Ovary (tissue), 3 donors: ENCODE measurements around the gene HEATR3.

ENCODE experiments used
- POLR2A ChIP-seq: fragments of 450-650 bp; IDR thresholded peaks from one replicate; pipeline ENCODE4 v1.6.1; 2017; ENCODE audit warnings: antibody characterized with exemption, mild to moderate bottlenecking, moderate library complexity
- TF ChIP-seq, protein P1 (sequence below), 3 donors: fragments of 450-650 bp in 2 of 3; fragments of 200-600 bp in 1 of 3; IDR thresholded peaks; one replicate each; pipeline versions ENCODE4 v1.5.1 to v1.8.0; 2016 to 2022; ENCODE audit warnings: antibody characterized with exemption in 3 of 3, mild to moderate bottlenecking in 1 of 3
- donor health status: DM: no; HTN: no; CAD: no.

DNA sequence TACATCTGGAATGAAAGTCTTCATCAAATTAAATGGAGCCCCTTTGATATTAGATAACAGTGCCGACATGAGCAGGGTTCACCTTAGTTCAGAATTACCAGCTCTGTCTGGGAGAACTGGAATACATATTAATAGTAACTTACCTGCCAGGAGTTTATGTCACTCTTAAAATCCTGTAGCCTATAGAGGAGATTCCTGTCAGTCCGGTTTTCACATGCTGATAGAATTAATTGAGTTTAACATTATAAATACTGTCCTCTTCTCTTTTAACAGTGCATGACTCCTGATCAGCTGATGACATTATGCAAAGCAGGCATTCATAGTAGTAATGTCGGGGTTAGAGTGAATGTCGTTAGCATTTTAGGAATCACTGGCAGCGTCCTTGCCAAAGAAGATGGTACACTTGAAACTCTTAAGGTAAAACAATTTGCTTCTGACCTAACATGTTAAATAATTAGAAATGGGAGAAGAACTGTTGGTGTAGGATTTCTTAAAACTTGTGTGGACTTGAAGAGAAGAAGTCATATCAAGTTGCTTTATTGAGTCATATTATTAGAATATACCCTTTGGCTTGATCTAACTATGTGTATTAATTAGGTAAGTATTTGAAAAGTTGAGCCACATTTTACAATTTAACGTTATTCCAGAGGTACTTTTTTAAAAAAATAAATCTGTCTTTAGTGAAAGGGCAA is 34.3 kb downstream of the HEATR3 start:
- TF ChIP-seq, protein P1, sequence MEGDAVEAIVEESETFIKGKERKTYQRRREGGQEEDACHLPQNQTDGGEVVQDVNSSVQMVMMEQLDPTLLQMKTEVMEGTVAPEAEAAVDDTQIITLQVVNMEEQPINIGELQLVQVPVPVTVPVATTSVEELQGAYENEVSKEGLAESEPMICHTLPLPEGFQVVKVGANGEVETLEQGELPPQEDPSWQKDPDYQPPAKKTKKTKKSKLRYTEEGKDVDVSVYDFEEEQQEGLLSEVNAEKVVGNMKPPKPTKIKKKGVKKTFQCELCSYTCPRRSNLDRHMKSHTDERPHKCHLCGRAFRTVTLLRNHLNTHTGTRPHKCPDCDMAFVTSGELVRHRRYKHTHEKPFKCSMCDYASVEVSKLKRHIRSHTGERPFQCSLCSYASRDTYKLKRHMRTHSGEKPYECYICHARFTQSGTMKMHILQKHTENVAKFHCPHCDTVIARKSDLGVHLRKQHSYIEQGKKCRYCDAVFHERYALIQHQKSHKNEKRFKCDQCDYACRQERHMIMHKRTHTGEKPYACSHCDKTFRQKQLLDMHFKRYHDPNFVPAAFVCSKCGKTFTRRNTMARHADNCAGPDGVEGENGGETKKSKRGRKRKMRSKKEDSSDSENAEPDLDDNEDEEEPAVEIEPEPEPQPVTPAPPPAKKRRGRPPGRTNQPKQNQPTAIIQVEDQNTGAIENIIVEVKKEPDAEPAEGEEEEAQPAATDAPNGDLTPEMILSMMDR (IDR thresholded peaks at IDR 0.05): no peak
- no peak for TF ChIP-seq POLR2A
